Mucosa of descending colon (tissue), 3 donors: ENCODE measurements around the gene SETD2. TPM values are rescaled to one million over a fixed set of nuclear protein-coding genes. Genes with fewer than 3 reads are reported as not detected.
A peak's percentile ranks its signal among the peaks of the same experiment; 100 is the strongest.

Experiments used
- ATAC-seq: fragments of 200-7000 bp; cut with Tn5 transposase; one replicate; pipeline ENCODE4 v1.9.1; 2020; ENCODE audit warnings: mild to moderate bottlenecking, moderate library complexity
- DNase-seq, 3 donors: peaks; one replicate each; pipeline ENCODE4 v3.0.0-alpha.2; 2020
- H3K36me3 ChIP-seq: fragments of 200-600 bp; one replicate; pipeline ENCODE4 v1.8.0; 2021; ENCODE audit warnings: low read depth, mild to moderate bottlenecking
- H3K4me1 ChIP-seq: fragments of 200-600 bp; one replicate; pipeline ENCODE4 v1.8.0; 2021; ENCODE audit warnings: low read depth, mild to moderate bottlenecking
- H3K4me3 ChIP-seq: fragments of 200-600 bp; one replicate; pipeline ENCODE4 v1.8.0; 2021; ENCODE audit warnings: mild to moderate bottlenecking
- H3K9me3 ChIP-seq: fragments of 200-600 bp; one replicate; pipeline ENCODE4 v1.8.0; 2021; ENCODE audit warnings: mild to moderate bottlenecking
- intact Hi-C, 2 donors: fragments of 100-400 bp; cut with DNase I in 1 of 2; cut with micrococcal nuclease in 1 of 2; formaldehyde crosslinking; loops; one replicate each; pipeline versions ENCODE4 v1.11.0 to v1.11.1; 2022; cut with DNase I, micrococcal nuclease
- total RNA-seq, 3 donors: library from RNA; stranded (reverse); fragmentation: NEBNext Ultra II Directional in 2 of 3; extraction: Animal tissue kit (Norgen Biotek cat#: 25700) in 2 of 3; gene quantifications; one replicate each; pipeline versions ENCODE4 v1.2.1 to v1.2.4, GENCODE V29; 2021 to 2023
- TF ChIP-seq, protein P1 (sequence below): fragments of 200-600 bp; IDR thresholded peaks from one replicate; pipeline ENCODE4 v1.8.0; 2022; ENCODE audit warnings: antibody characterized with exemption, mild to moderate bottlenecking
- donor health status: DM: no; HTN: no; CAD: no; lungs with moderate emphysema.
- donor health status: DM: no; HTN: no; CAD: no.
- donor health status: DM: no; HTN: yes; CAD: no.

Gene SETD2
- total RNA-seq, 3 donors from 2014 or later: 41.5 to 71.1 (median 50.4) TPM

DNA sequence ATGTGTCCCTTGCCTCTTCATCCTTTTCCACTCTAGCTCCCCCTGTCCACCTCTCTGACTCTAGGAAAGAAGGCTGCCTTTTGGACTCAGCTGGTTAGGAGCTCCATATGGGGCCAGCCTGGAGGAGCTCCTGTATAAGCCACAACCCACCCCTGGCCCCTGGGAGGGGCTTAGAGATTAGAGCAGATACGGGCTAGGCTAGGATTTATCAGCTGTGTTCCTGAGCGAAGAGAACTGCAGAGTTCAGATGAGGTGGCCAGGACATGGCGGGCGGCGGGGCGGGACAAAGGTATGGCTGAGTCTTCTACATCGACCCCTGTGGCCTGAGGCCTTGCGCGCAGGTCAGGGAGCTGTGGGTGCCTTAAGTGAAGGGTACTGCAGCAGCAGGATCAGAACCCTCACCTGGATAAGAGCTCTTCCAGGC lies 176.6 kb downstream of the SETD2 start:
- peak; percentile 9 for ATAC-seq
- intact Hi-C loops: no loop called here

DNA sequence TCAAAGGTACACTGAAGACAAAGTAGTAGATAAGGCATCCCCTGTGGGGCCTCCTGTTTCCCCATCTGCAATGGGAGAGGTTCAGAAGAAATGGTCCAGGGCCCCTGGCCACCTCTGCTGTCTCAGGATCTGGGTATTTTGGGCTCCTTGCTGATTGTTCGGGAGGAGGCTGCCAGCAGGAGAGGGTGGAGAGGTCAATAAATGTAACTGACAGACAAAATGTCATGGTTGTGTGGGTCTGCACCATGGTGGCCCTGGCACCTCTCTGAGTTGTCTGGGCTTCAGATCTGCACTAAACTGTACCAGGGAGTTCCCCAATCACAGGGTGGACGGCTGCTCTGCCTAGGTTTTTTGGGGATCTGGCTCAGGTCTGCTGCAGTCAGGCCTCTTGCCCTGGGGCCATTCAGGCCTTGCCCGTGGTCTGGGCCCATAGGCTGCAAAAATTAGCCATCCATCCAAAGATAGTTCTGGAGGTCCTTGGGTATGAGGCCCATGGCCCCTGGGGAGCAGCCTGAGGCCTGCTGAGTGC lies 177.1 kb downstream of the SETD2 start:
- Histone ChIP-seq H3K4me1 (peaks cover 36% of the 10 kb centered on the region), H3K9me3 (no peaks in the 10 kb centered on the region), H3K36me3 (no peaks in the 10 kb centered on the region), H3K4me3 (no peak overlapping the region)
- ATAC-seq: no peak
- TF ChIP-seq, protein P1, sequence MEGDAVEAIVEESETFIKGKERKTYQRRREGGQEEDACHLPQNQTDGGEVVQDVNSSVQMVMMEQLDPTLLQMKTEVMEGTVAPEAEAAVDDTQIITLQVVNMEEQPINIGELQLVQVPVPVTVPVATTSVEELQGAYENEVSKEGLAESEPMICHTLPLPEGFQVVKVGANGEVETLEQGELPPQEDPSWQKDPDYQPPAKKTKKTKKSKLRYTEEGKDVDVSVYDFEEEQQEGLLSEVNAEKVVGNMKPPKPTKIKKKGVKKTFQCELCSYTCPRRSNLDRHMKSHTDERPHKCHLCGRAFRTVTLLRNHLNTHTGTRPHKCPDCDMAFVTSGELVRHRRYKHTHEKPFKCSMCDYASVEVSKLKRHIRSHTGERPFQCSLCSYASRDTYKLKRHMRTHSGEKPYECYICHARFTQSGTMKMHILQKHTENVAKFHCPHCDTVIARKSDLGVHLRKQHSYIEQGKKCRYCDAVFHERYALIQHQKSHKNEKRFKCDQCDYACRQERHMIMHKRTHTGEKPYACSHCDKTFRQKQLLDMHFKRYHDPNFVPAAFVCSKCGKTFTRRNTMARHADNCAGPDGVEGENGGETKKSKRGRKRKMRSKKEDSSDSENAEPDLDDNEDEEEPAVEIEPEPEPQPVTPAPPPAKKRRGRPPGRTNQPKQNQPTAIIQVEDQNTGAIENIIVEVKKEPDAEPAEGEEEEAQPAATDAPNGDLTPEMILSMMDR: no peak
- no peak for DNase-seq
- intact Hi-C loops: no loop called here

More for the DNA sequence above, 176.6 kb downstream of the SETD2 start:
- peak in 1 of 3 donors; percentile 46 for DNase-seq
- TF ChIP-seq, protein P1: no peak
- no peaks in the 10 kb centered on the region for H3K9me3 ChIP-seq
- H3K4me1 ChIP-seq: peaks cover 31% of the 10 kb centered on the region
- H3K36me3 ChIP-seq: no peaks in the 10 kb centered on the region
- no peak overlapping the region for H3K4me3 ChIP-seq

DNA sequence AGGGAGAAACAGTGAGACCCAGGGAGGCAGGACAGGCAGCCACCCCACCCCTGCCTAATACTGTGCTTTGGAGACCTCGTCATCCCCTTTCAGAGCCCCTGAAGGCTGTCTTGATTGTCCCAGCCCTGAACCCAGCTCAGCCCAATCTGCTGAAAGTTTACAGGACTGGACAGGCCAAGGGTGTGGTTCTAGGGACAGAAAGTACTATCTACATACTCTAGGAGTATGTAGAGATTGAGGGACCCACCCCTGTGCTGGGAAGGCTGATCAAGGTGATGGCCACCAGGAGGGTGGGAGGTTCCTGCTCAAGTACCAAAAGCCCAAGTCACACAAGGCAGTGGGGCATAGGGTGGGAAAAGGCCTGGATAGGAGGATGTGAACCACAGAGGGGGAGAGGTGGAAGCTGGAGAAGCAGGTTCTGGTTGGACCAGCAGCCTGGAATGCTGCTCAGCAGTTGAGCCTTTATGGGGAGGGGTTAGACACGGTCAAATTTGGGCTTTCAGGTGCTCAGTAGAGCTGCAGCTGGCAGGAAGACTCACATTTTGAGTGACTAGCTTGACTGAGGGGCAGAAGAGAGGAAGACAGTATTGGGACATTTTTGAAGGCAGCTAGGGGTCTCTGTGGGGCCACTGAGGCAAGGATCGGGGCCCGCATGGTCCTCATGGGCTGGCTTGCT lies 177.7 kb downstream of the SETD2 start:
- DNase-seq: no peak
- ATAC-seq: peak; percentile 19
- intact Hi-C loops: no loop called here
- no peaks in the 10 kb centered on the region for H3K36me3 ChIP-seq
- TF ChIP-seq, protein P1: no peak
- peaks cover 42% of the 10 kb centered on the region for H3K4me1 ChIP-seq
- H3K4me3 ChIP-seq: no peak overlapping the region
- no peaks in the 10 kb centered on the region for H3K9me3 ChIP-seq

DNA sequence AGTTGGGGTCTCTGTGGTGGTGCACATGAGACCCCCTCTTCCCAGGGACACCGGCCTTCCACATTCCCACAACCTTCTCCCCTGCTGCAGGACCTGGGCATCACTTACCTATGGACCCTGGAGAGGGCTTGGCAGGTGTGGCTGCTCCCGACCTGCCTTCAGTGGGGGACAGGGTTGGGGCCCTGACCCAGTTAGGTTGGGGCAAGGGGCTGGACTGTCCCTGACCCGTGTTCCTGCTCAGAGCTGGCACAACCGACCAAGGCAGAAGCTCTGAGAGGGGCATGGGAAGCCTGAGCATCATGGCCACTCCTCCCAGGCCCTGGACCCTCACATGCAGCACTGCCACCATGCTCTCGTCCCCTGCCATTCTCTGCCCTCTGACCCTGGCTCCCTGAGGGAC lies 178.3 kb downstream of the SETD2 start:
- intact Hi-C loops: no loop called here
- H3K4me3 ChIP-seq: no peak overlapping the region
- no peak for ATAC-seq
- H3K4me1 ChIP-seq: peaks cover 45% of the 10 kb centered on the region
- DNase-seq: peak in 1 of 3 donors; percentile 54
- no peaks in the 10 kb centered on the region for H3K36me3 ChIP-seq
- TF ChIP-seq, protein P1: no peak
- no peaks in the 10 kb centered on the region for H3K9me3 ChIP-seq

DNA sequence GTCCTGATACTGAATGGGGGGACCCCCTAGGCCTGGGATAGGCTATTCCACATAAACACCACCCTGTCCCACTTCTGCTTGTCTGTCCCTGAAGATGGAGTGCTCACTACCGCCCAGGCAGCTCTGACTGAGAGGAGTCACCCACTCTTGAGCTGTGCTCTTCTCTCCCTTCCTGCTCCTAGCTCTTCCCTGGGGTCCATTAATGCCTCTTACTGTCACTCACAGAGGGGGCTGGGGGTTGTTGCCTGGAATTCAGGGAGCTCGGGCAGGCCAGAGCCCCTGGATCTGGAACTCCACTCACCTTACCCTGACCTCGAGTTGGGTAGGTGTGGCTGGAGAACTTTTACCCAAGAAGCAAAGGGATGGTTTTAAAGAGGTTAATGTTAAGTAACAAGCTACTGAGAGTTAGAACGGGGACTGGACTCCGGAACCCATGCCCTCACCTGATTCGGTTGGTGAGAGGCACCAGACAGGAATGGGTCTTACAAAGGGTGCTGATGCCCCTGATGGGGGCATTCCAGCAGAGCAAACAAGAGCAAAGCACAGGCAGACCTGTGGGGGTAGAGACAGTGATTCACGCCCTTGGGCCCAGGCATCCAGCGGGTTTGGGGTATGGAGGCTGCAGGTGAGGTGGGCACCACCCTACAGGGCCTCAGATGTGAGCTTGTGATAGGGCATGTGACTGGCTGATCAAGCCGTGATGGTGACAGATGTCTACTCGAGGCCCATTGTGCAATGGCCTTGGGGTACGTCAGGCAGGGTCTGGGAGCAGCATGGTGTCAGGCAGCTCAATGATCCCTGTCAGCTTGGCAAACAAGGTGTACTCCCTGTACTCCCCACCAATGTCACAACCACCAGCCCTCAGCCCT lies 179.1 kb downstream of the SETD2 start:
- H3K4me1 ChIP-seq: peaks cover 47% of the 10 kb centered on the region
- intact Hi-C loops: no loop called here
- no peaks in the 10 kb centered on the region for H3K9me3 ChIP-seq
- TF ChIP-seq, protein P1: no peak
- H3K4me3 ChIP-seq: no peak overlapping the region
- ATAC-seq: no peak
- DNase-seq: peak in 1 of 3 donors; percentile 44
- H3K36me3 ChIP-seq: no peaks in the 10 kb centered on the region
